Mesothelial cell of epicardium (in vitro differentiated cells): ENCODE data around the gene CCL2. TPM values are rescaled to one million over a fixed set of nuclear protein-coding genes. Genes with fewer than 3 reads are reported as not detected.

Experiments used
- DNase-seq, 2 experiments: peaks; one replicate each; pipeline ENCODE4 v3.0.0; 2021; ENCODE audit warnings: low spot score in 2 of 2; ENCODE audit not compliant: unreplicated experiment in 2 of 2
- H3K27ac Mint-ChIP-seq: 2 replicates; pipeline ENCODE4 v1.8.0; 2021; ENCODE audit warnings: mixed read lengths
- H3K27me3 Mint-ChIP-seq: 2 replicates; pipeline ENCODE4 v1.8.0; 2021; ENCODE audit warnings: low read depth, mixed read lengths
- H3K36me3 Mint-ChIP-seq: 2 replicates; pipeline ENCODE4 v1.8.0; 2021; ENCODE audit warnings: mixed read lengths
- H3K4me1 Mint-ChIP-seq: 2 replicates; pipeline ENCODE4 v1.8.0; 2021; ENCODE audit warnings: mixed read lengths
- H3K4me3 Mint-ChIP-seq: 2 replicates; pipeline ENCODE4 v1.8.0; 2021; ENCODE audit warnings: mild to moderate bottlenecking, moderate library complexity, mixed read lengths
- H3K9me3 Mint-ChIP-seq: 2 replicates; pipeline ENCODE4 v1.8.0; 2021; ENCODE audit warnings: mixed read lengths
- CTCF ChIP-seq: fragments of 200-600 bp; sonication (generic); IDR thresholded peaks from one replicate; pipeline ENCODE4 v1.5.0; 2021; ENCODE audit warnings: antibody characterized with exemption; ENCODE audit not compliant: unreplicated experiment
- total RNA-seq: library from RNA; stranded (reverse); gene quantifications from 3 replicates; pipeline ENCODE4 v1.2.1, GENCODE V29; 2021

Gene CCL2
- total RNA-seq = 53.5 to 62.4 TPM (median 57.1 TPM) in 3 replicates

GRCh38 chr17:34254651-34255380, at the start of gene CCL2:
CCL2 (plus strand) TSS chr17:34255285; CDS start chr17:34255350, 65 bp downstream.
- no peaks in the 10 kb centered on the region for H3K36me3 Mint-ChIP-seq
- peak within 1 kb of the TSS; percentile 68 for H3K4me3 Mint-ChIP-seq
- H3K4me1 Mint-ChIP-seq = peaks cover 53% of the 10 kb centered on the region
- DNase-seq = peak; percentile 53 to 81
- peak within 1 kb of the TSS; percentile 98 for H3K27ac Mint-ChIP-seq
- H3K9me3 Mint-ChIP-seq = no peaks in the 10 kb centered on the region
- peaks cover 7% of the 10 kb centered on the region for H3K27me3 Mint-ChIP-seq
- TF ChIP-seq CTCF = no peak

- TF ChIP-seq CTCF = no peak
- Mint-ChIP-seq H3K4me1 (peaks cover 9% of the 10 kb centered on the region), H3K36me3 (no peaks in the 10 kb centered on the region), H3K27ac (no peak overlapping the region), H3K27me3 (peaks cover 19% of the 10 kb centered on the region), H3K9me3 (peaks cover 7% of the 10 kb centered on the region), H3K4me3 (no peak overlapping the region)
- no peak for DNase-seq
Measured at GRCh38 chr17:34205401-34205800, 49.7 kb upstream of the CCL2 start.

- Mint-ChIP-seq H3K27ac (peak overlapping the region; percentile 74), H3K4me3 (no peak overlapping the region), H3K9me3 (peaks cover 14% of the 10 kb centered on the region), H3K36me3 (no peaks in the 10 kb centered on the region), H3K27me3 (peaks cover 12% of the 10 kb centered on the region), H3K4me1 (peaks cover 9% of the 10 kb centered on the region)
- no peak for TF ChIP-seq CTCF
- DNase-seq = no peak
Measured at GRCh38 chr17:34206569-34206968, 48.5 kb upstream of the CCL2 start.

- Mint-ChIP-seq H3K27me3 (peaks cover 3% of the 10 kb centered on the region), H3K27ac (no peak overlapping the region), H3K4me1 (peaks cover 9% of the 10 kb centered on the region), H3K36me3 (no peaks in the 10 kb centered on the region), H3K4me3 (no peak overlapping the region), H3K9me3 (peaks cover 17% of the 10 kb centered on the region)
- no peak for TF ChIP-seq CTCF
- no peak for DNase-seq
Measured at GRCh38 chr17:34207572-34207971, 47.5 kb upstream of the CCL2 start.

- Mint-ChIP-seq H3K9me3 (peaks cover 16% of the 10 kb centered on the region), H3K4me3 (no peak overlapping the region), H3K27ac (no peak overlapping the region), H3K36me3 (no peaks in the 10 kb centered on the region), H3K4me1 (no peaks in the 10 kb centered on the region), H3K27me3 (peaks cover 29% of the 10 kb centered on the region)
- no peak for TF ChIP-seq CTCF
- DNase-seq = no peak
Measured at GRCh38 chr17:34218748-34219147, 36.3 kb upstream of the CCL2 start.
